ENCODE results near the gene LRP1.

The LRP1 gene

DNA sequence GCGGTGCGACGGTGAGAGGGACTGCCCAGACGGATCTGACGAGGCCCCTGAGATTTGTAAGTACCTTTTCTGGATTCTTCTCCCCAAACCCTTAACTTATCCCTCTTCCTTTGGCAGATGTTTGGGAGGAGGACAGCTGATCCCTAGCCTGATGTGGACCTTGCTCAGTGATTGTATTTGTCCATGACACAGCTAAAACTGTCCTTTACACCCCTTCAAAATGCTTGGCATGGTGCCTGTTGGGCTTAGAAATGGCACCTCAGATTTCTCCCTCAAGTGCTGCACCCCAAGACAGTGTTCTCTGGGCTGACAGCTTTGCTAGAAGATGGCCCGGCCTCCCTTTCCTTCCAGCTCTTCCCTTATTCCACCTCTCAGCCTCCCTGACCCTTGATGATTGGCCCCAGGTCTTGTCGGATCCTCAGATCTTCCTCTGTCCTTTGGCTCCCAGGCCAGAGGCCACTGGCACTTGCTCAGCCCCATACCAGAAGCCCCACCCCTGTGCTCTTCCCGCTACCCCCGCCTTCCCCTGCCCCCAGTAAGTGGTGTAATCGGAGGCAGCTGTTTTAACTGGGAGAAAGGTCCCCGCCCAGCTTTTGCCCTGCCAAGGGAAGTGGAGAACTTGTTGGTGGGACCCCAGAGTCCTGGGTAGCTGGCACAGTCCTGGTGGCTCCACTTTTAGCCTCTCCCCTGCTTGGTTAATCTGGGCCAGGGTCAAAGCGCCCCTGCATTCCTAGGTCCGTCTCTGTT, 10.4 kb downstream of the LRP1 start:
- Histone ChIP-seq H3K27me3 (ENCODE audit: insufficient read depth, poor library complexity, severe bottlenecking) (no peaks in the 10 kb centered on the region), H3K27ac (replicated peaks) (no peak overlapping the region), H3K4me3 (replicated peaks; ENCODE audit: insufficient read depth, low read length) (no peak overlapping the region)
- DNase-seq (ENCODE audit: low read depth in 1 of 2, low spot score in 1 of 2) = peak in 1 of 2 experiments; percentile 49
- TF ChIP-seq, protein P1, sequence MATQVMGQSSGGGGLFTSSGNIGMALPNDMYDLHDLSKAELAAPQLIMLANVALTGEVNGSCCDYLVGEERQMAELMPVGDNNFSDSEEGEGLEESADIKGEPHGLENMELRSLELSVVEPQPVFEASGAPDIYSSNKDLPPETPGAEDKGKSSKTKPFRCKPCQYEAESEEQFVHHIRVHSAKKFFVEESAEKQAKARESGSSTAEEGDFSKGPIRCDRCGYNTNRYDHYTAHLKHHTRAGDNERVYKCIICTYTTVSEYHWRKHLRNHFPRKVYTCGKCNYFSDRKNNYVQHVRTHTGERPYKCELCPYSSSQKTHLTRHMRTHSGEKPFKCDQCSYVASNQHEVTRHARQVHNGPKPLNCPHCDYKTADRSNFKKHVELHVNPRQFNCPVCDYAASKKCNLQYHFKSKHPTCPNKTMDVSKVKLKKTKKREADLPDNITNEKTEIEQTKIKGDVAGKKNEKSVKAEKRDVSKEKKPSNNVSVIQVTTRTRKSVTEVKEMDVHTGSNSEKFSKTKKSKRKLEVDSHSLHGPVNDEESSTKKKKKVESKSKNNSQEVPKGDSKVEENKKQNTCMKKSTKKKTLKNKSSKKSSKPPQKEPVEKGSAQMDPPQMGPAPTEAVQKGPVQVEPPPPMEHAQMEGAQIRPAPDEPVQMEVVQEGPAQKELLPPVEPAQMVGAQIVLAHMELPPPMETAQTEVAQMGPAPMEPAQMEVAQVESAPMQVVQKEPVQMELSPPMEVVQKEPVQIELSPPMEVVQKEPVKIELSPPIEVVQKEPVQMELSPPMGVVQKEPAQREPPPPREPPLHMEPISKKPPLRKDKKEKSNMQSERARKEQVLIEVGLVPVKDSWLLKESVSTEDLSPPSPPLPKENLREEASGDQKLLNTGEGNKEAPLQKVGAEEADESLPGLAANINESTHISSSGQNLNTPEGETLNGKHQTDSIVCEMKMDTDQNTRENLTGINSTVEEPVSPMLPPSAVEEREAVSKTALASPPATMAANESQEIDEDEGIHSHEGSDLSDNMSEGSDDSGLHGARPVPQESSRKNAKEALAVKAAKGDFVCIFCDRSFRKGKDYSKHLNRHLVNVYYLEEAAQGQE (IDR thresholded peaks at IDR 0.05; ENCODE audit: insufficient replicate concordance, low read depth) = no peak
- TF ChIP-seq SPI1 (IDR thresholded peaks at IDR 0.05; ENCODE audit: borderline replicate concordance, low read depth) (no peak), GABPA (IDR thresholded peaks at IDR 0.05; ENCODE audit: low read depth) (no peak), POLR2AphosphoS5 (IDR thresholded peaks at IDR 0.05; ENCODE audit: low read depth) (no peak)
- TF ChIP-seq, protein P2, sequence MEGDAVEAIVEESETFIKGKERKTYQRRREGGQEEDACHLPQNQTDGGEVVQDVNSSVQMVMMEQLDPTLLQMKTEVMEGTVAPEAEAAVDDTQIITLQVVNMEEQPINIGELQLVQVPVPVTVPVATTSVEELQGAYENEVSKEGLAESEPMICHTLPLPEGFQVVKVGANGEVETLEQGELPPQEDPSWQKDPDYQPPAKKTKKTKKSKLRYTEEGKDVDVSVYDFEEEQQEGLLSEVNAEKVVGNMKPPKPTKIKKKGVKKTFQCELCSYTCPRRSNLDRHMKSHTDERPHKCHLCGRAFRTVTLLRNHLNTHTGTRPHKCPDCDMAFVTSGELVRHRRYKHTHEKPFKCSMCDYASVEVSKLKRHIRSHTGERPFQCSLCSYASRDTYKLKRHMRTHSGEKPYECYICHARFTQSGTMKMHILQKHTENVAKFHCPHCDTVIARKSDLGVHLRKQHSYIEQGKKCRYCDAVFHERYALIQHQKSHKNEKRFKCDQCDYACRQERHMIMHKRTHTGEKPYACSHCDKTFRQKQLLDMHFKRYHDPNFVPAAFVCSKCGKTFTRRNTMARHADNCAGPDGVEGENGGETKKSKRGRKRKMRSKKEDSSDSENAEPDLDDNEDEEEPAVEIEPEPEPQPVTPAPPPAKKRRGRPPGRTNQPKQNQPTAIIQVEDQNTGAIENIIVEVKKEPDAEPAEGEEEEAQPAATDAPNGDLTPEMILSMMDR (IDR thresholded peaks at IDR 0.05; ENCODE audit: insufficient read depth, low read length) = no peak

DNA sequence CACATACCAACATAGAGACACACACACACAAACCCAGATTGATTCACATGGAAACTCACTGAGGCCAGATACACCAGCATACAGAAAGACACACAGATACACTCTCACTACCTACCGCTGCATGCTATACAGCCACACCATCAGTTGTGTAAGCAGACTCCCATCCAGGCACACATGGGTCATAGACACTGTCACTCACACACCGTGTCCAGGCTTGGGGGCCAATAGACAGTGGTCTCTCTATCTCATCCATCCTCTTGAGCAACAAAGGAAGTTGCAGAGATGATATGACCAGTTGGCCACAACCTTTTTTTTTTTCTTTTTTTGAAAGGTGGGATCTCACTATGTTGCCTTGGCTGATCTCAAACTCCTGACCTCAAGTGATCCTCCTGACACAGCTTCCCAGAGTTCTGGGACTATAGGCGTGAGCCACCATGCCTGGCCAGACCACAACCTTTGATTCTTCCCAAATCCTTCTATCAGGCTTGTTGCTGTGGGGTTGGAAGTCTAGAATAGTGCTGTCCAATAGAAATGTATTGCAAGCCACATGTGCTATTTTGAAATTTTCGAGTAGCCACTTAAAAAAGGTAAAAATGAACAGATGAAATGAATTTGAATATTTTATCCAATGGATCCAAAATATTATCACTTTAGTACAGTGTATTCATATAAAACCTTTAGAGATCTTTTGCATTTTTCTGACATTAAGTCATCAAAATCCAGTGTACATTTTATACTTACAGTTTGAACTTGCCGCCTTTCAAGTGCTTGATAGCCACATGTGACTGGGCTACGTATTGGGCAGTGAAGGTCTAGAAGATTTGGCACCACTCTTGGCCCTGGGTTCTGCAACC, 11.7 kb downstream of the LRP1 start:
- DNase-seq (ENCODE audit: low read depth in 1 of 2, low spot score in 1 of 2) = no peak
- H3K27me3 ChIP-seq (ENCODE audit: insufficient read depth, poor library complexity, severe bottlenecking) = no peaks in the 10 kb centered on the region
- no peak overlapping the region for H3K27ac ChIP-seq (replicated peaks)
- TF ChIP-seq POLR2AphosphoS5 (IDR thresholded peaks at IDR 0.05; ENCODE audit: low read depth) = no peak
- TF ChIP-seq, protein P1 (IDR thresholded peaks at IDR 0.05; ENCODE audit: insufficient replicate concordance, low read depth) = no peak
- TF ChIP-seq, protein P2 (IDR thresholded peaks at IDR 0.05; ENCODE audit: insufficient read depth, low read length) = no peak
- no peak for TF ChIP-seq SPI1 (IDR thresholded peaks at IDR 0.05; ENCODE audit: borderline replicate concordance, low read depth)
- no peak for TF ChIP-seq GABPA (IDR thresholded peaks at IDR 0.05; ENCODE audit: low read depth)
- no peak overlapping the region for H3K4me3 ChIP-seq (replicated peaks; ENCODE audit: insufficient read depth, low read length)

DNA sequence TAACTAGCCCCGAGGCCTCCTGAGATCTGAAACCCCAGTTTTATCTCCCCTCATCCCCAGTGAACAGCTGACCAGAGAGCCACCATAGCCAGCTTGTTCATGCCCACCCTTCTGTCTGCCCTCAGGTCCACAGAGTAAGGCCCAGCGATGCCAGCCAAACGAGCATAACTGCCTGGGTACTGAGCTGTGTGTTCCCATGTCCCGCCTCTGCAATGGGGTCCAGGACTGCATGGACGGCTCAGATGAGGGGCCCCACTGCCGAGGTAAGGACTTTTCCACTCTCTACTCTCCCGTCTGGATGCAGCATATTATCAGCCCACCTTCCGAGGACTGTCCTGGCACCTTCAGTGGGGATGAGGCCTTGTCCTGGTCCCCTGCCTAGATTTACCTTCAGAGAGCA, 13.0 kb downstream of the LRP1 start:
- Histone ChIP-seq H3K27me3 (ENCODE audit: insufficient read depth, poor library complexity, severe bottlenecking) (no peaks in the 10 kb centered on the region), H3K4me3 (replicated peaks; ENCODE audit: insufficient read depth, low read length) (no peak overlapping the region), H3K27ac (replicated peaks) (no peak overlapping the region)
- no peak for DNase-seq (ENCODE audit: low read depth in 1 of 2, low spot score in 1 of 2)
- TF ChIP-seq, protein P1 (IDR thresholded peaks at IDR 0.05; ENCODE audit: insufficient replicate concordance, low read depth) = no peak
- no peak for TF ChIP-seq GABPA (IDR thresholded peaks at IDR 0.05; ENCODE audit: low read depth)
- no peak for TF ChIP-seq SPI1 (IDR thresholded peaks at IDR 0.05; ENCODE audit: borderline replicate concordance, low read depth)
- no peak for TF ChIP-seq POLR2AphosphoS5 (IDR thresholded peaks at IDR 0.05; ENCODE audit: low read depth)
- TF ChIP-seq, protein P2 (IDR thresholded peaks at IDR 0.05; ENCODE audit: insufficient read depth, low read length) = no peak
